GM12878 (cell line): Measurements from ENCODE around the gene CAMK2G. TPM values are rescaled to one million over a fixed set of nuclear protein-coding genes. Genes with fewer than 3 reads are reported as not detected.
A peak's percentile ranks its signal among the peaks of the same experiment; 100 is the strongest.

Source experiments
- ATAC-seq: fragments of 200-7000 bp; cut with Tn5 transposase; 3 replicates; pipeline ENCODE4 v1.9.1; 2020; ENCODE audit warnings: mild to moderate bottlenecking, moderate library complexity
- BruUV-seq: library from RNA; stranded (reverse); fragments of 400-500 nt; replicated peaks from 2 replicates; lab custom pipeline; 2021; lab: Mats Ljungman, UMichigan
- CTCF ChIA-PET: fragments of 300-600 bp; sonication (Branson Sonifier 250); formaldehyde crosslinking; extraction: SDS; loops from one replicate; lab custom pipeline; 2021; ENCODE audit warnings: inconsistent platforms; lab: Yijun Ruan, JAX
- POLR2A ChIA-PET: fragments of 350-600 bp; formaldehyde crosslinking; extraction: SDS; loops from one replicate; lab custom pipeline; 2021; ENCODE audit warnings: inconsistent platforms; lab: Charles Lee
- RAD21 ChIA-PET: fragments of 300-600 bp; sonication (Branson Sonifier 250); formaldehyde crosslinking; loops from one replicate; lab custom pipeline; 2023; ENCODE audit warnings: antibody characterized with exemption; ENCODE audit not compliant: unreplicated experiment; lab: Charles Lee
- SMC1A ChIA-PET: fragments of 300-600 bp; sonication (Branson Sonifier 250); formaldehyde crosslinking; loops from one replicate; lab custom pipeline; 2023; ENCODE audit not compliant: unreplicated experiment, uncharacterized antibody; lab: Charles Lee
- DNase-seq: peaks from one replicate; pipeline ENCODE4 v3.0.0-alpha.2; 2011; ENCODE audit warnings: low read depth, low spot score
- FAIRE-seq: peaks from 3 replicates; lab custom pipeline; 2011; peaks lifted over from hg19 to GRCh38; lab: Jason Lieb, UNC
- H2AFZ ChIP-seq: 2 replicates; pipeline ENCODE4 v1.6.0; 2011; ENCODE audit warnings: low read depth, low read length, control low read depth; ENCODE audit not compliant: control insufficient read depth
- H3K27ac ChIP-seq: 2 replicates; pipeline ENCODE4 v1.5.1; 2011; ENCODE audit warnings: control low read depth; ENCODE audit not compliant: control insufficient read depth, insufficient read depth
- H3K27me3 ChIP-seq, 2 experiments: replicated peaks in 1 of 2; 2 replicates each; pipeline versions ENCODE4 v1.6.0 to v1.6.1; 2011; ENCODE audit warnings: low read length in 1 of 2; ENCODE audit not compliant: control insufficient read depth in 2 of 2, insufficient read depth in 2 of 2
- H3K36me3 ChIP-seq, 2 experiments: 2 replicates each; pipeline ENCODE4 v1.5.1; 2011; ENCODE audit warnings: low read length in 1 of 2; ENCODE audit not compliant: control insufficient read depth in 2 of 2, insufficient read depth in 2 of 2
- H3K4me1 ChIP-seq: 2 replicates; pipeline ENCODE4 v1.6.1; 2011; ENCODE audit warnings: mild to moderate bottlenecking, low read length, moderate library complexity, mixed read lengths; ENCODE audit not compliant: control insufficient read depth, insufficient read depth
- H3K4me2 ChIP-seq: 2 replicates; pipeline ENCODE4 v1.6.0; 2011; ENCODE audit warnings: control low read depth; ENCODE audit not compliant: control insufficient read depth, insufficient read depth
- H3K4me3 ChIP-seq: fragments of 200-600 bp; sonication (generic); 2 replicates; pipeline ENCODE4 v1.5.1; 2016
- H3K79me2 ChIP-seq: 2 replicates; pipeline ENCODE4 v1.6.0; 2011; ENCODE audit warnings: low read length; ENCODE audit not compliant: control insufficient read depth, insufficient read depth
- H3K9ac ChIP-seq: 2 replicates; pipeline ENCODE4 v1.8.0; 2011; ENCODE audit warnings: low read length, control low read depth, mixed read lengths; ENCODE audit not compliant: control insufficient read depth, insufficient read depth
- H3K9me3 ChIP-seq: replicated peaks from 3 replicates; pipeline ENCODE4 v1.5.1; 2011; ENCODE audit warnings: mild to moderate bottlenecking, low read length; ENCODE audit not compliant: control insufficient read depth, insufficient read depth
- H4K20me1 ChIP-seq: 2 replicates; pipeline ENCODE4 v1.6.0; 2011; ENCODE audit not compliant: control insufficient read depth, insufficient read depth
- BHLHE40 ChIP-seq, 2 experiments: fragments of 450-650 bp in 1 of 2; IDR thresholded peaks; 2 replicates each; pipeline ENCODE4 v1.6.1; 2011 to 2017; ENCODE audit warnings: low read depth in 2 of 2, borderline replicate concordance in 1 of 2, improper control_type of control experiment in 1 of 2, low read length in 1 of 2, mild to moderate bottlenecking in 1 of 2
- BRCA1 ChIP-seq: IDR thresholded peaks from 2 replicates; pipeline ENCODE4 v1.6.1; 2011; ENCODE audit warnings: low read depth, low read length, improper control_type of control experiment
- E2F8 ChIP-seq: fragments of 450-650 bp; IDR thresholded peaks from 2 replicates; pipeline ENCODE4 v1.6.1; 2018; ENCODE audit warnings: mild to moderate bottlenecking, low read depth, moderate library complexity; ENCODE audit not compliant: partially characterized antibody
- EZH2 ChIP-seq: IDR thresholded peaks from 2 replicates; pipeline ENCODE4 v1.6.1; 2012; ENCODE audit warnings: low read depth, mild to moderate bottlenecking, control low read depth, inconsistent platforms, low read length, borderline replicate concordance; ENCODE audit not compliant: control insufficient read depth
- FOXK2 ChIP-seq: fragments of 450-650 bp; IDR thresholded peaks from 2 replicates; pipeline ENCODE4 v1.6.1; 2017; ENCODE audit warnings: mild to moderate bottlenecking, moderate library complexity
- IKZF1 ChIP-seq: fragments of 450-650 bp; conservative IDR thresholded peaks from 2 replicates; pipeline ENCODE4 v1.6.1; 2017; ENCODE audit warnings: antibody characterized with exemption, mild to moderate bottlenecking
- SMARCA5 ChIP-seq: fragments of 450-650 bp; IDR thresholded peaks from 2 replicates; pipeline ENCODE4 v1.6.1; 2017; ENCODE audit warnings: mild to moderate bottlenecking
- TBL1XR1 ChIP-seq: IDR thresholded peaks from 2 replicates; pipeline ENCODE4 v1.6.1; 2012; ENCODE audit warnings: low read depth, low read length, improper control_type of control experiment
- ZNF274 ChIP-seq: IDR thresholded peaks from one replicate; pipeline ENCODE4 v1.8.0; 2011; ENCODE audit not compliant: insufficient read length, insufficient read depth
- ZNF687 ChIP-seq: fragments of 450-650 bp; IDR thresholded peaks from 2 replicates; pipeline ENCODE4 v1.6.1; 2017; ENCODE audit warnings: mild to moderate bottlenecking, moderate library complexity
- WGBS: methylation state at CpG from one replicate; pipeline ENCODE4 v1.1.6; 2016; ENCODE audit warnings: low lambda C conversion rate; ENCODE audit not compliant: insufficient replicate concordance, insufficient coverage; ENCODE audit errors: missing lambda C conversion rate; 5-methylcytosine and 5-hydroxymethylcytosine counted together
- in situ Hi-C: fragments of 300-500 bp; cut with MboI; formaldehyde crosslinking; loops from 9 replicates; pipeline ENCODE4 v1.14.3; 2018; ENCODE audit warnings: mixed read lengths
- intact Hi-C: fragments of 100-400 bp; cut with micrococcal nuclease; formaldehyde crosslinking; loops from one replicate; pipeline ENCODE4 v1.14.2; 2022; ENCODE audit not compliant: unreplicated experiment
- polyA plus RNA-seq, 11 experiments: library from polyadenylated mRNA; depleted of rRNA in 4 of 11; unstranded in 6 of 11; stranded (reverse) in 5 of 11; fragments of >200 nt; fragmentation: Nextera tagmentation in 4 of 11; fragmentation: Illumina TruSeq in 1 of 11; extraction: Ambion mirVana in 4 of 11; extraction: Trizol in 1 of 11; gene quantifications; 1 replicate in 1 of 11; 2 replicates in 10 of 11; pipeline versions ENCODE4 v1.2.1 to v1.2.3, GENCODE V29; 2011 to 2016; ENCODE audit warnings: inconsistent platforms in 2 of 11, missing spikeins in 2 of 11, low read depth in 1 of 11
- total RNA-seq, 4 experiments: library from RNA; depleted of rRNA in 3 of 4; stranded (reverse); fragments of >200 nt in 3 of 4; fragmentation: Illumina TruSeq in 1 of 4; extraction: Trizol in 1 of 4; gene quantifications; 2 replicates each; pipeline versions ENCODE4 v1.2.1 to v1.2.3, GENCODE V29; 2013 to 2021
- TF ChIP-seq, protein P1 (sequence below): fragments of 450-650 bp; IDR thresholded peaks from 2 replicates; pipeline ENCODE4 v1.6.1; 2017; ENCODE audit warnings: low read depth, mild to moderate bottlenecking, moderate library complexity

The CAMK2G gene
- total and polyA plus RNA-seq, 10 of the 15 experiments (the other 5 are each of a cell fraction or from before 2014, with no cell fraction given), result 5.5 to 24.3 (median 16.9) TPM

DNA sequence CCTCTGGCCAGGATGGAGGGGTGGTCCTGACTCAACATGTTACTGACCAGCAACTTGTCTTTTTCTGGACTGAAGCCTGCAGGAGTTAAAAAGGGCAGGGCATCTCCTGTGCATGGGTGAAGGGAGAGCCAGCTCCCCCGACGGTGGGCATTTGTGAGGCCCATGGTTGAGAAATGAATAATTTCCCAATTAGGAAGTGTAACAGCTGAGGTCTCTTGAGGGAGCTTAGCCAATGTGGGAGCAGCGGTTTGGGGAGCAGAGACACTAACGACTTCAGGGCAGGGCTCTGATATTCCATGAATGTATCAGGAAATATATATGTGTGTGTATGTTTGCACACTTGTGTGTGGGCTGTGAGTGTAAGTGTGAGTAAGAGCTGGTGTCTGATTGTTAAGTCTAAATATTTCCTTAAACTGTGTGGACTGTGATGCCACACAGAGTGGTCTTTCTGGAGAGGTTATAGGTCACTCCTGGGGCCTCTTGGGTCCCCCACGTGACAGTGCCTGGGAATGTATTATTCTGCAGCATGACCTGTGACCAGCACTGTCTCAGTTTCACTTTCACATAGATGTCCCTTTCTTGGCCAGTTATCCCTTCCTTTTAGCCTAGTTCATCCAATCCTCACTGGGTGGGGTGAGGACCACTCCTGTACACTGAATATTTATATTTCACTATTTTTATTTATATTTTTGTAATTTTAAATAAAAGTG is 42.6 kb upstream of the CAMK2G start:
- Histone ChIP-seq H2AFZ (no peak overlapping the region), H3K79me2 (no peaks in the 10 kb centered on the region), H3K27me3 (peaks cover 0 to 1% of the 10 kb centered on the region in 2 experiments; a peak in 1 of 4 replicates), H3K36me3 (no peaks in the 10 kb centered on the region), H4K20me1 (no peaks in the 10 kb centered on the region), H3K4me3 (no peak overlapping the region), H3K9me3 (peaks cover 15% of the 10 kb centered on the region), H3K4me2 (no peak overlapping the region), H3K9ac (no peak overlapping the region), H3K4me1 (peaks cover 3% of the 10 kb centered on the region; the same call in 1 of the 2 replicates), H3K27ac (no peak overlapping the region)
- intact Hi-C loops, result no loop called here
- no peak for FAIRE-seq
- ChIA-PET RAD21 (interaction anchor here (0.9 to 5.6 kb wide), 3 partner anchors 18 to 29 kb away, joined by 3 to 38 read pairs (median 13); no protein-coding TSS in a partner anchor), CTCF (interaction anchor here (1.2 to 5.7 kb wide), 3 partner anchors 11 to 29 kb away, joined by 4 to 39 read pairs (median 5); no protein-coding TSS in a partner anchor), POLR2A (interaction anchor here (1.0 kb wide), 2 partner anchors 10 to 29 kb away, joined by 3 read pairs; no protein-coding TSS in a partner anchor), SMC1A (interaction anchor here (1.0 to 34.4 kb wide), 5 partner anchors 10 to 27 kb away, joined by 3 to 1048 read pairs (median 15); no protein-coding TSS in a partner anchor)
- ATAC-seq, result peak; percentile 69
- no TSS peak for BruUV-seq
- in situ Hi-C loops, result no loop called here
- no peak for DNase-seq
- 43% methylated on average over 5 of the region's 5 CpGs for WGBS
- no peak for TF ChIP-seq ZNF274
- peak; percentile 51 for TF ChIP-seq IKZF1
- no peak for TF ChIP-seq TBL1XR1
- no peak for TF ChIP-seq E2F8
- no peak for TF ChIP-seq SMARCA5
- TF ChIP-seq EZH2, result no peak
- peak; percentile 81 for TF ChIP-seq ZNF687
- TF ChIP-seq, protein P1, sequence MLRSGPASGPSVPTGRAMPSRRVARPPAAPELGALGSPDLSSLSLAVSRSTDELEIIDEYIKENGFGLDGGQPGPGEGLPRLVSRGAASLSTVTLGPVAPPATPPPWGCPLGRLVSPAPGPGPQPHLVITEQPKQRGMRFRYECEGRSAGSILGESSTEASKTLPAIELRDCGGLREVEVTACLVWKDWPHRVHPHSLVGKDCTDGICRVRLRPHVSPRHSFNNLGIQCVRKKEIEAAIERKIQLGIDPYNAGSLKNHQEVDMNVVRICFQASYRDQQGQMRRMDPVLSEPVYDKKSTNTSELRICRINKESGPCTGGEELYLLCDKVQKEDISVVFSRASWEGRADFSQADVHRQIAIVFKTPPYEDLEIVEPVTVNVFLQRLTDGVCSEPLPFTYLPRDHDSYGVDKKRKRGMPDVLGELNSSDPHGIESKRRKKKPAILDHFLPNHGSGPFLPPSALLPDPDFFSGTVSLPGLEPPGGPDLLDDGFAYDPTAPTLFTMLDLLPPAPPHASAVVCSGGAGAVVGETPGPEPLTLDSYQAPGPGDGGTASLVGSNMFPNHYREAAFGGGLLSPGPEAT, result no peak
- no peak for TF ChIP-seq BRCA1
- no peak for TF ChIP-seq FOXK2
- peak; percentile 49 to 73; a peak in 3 of 4 replicates for TF ChIP-seq BHLHE40 (IDR thresholded peaks at IDR 0.05; ENCODE audit: borderline replicate concordance in 1 of 2, low read depth in 2 of 2, low read length in 1 of 2)
